Measurements from ENCODE around the gene SPSB1. TPM values are rescaled to one million over a fixed set of nuclear protein-coding genes. Genes with fewer than 3 reads are reported as not detected.

Gene SPSB1
- 21.3 and 28.6 TPM in 2 replicates for total RNA-seq

GRCh38 chr1:9292361-9293240 is at the start of gene SPSB1:
TSS of gene SPSB1 (plus strand) at chr1:9292894. CDS start at chr1:9355892, 62,998 bp downstream.

Other genes starting within 250 kb of the SPSB1 start
- under 0.01 TPM in 2 replicates for gene SLC2A5, start 223.3 kb upstream of the SPSB1 start, total RNA-seq
- gene GPR157, start 163.8 kb upstream of the SPSB1 start, total RNA-seq, result 3.4 and 3.6 TPM in 2 replicates
- gene H6PD, start 58.1 kb upstream of the SPSB1 start, total RNA-seq, result 10.2 and 11.8 TPM in 2 replicates
- 3.9 and 5.5 TPM in 2 replicates for gene SLC25A33, start 246.6 kb downstream of the SPSB1 start, total RNA-seq

All from endothelial cell of coronary artery (primary cell).